H1 (cell line): Measurements from ENCODE around the gene ACADVL. TPM values are rescaled to one million over a fixed set of nuclear protein-coding genes. Genes with fewer than 3 reads are reported as not detected.

Source experiments
- CTCF ChIA-PET: fragments of 300-600 bp; sonication (Branson Sonifier 250); formaldehyde crosslinking; loops from one replicate; lab custom pipeline; 2021; ENCODE audit not compliant: partially characterized antibody; lab: Charles Lee
- POLR2A ChIA-PET: fragments of 300-600 bp; sonication (Branson Sonifier 250); formaldehyde crosslinking; loops from one replicate; lab custom pipeline; 2021; ENCODE audit warnings: inconsistent platforms; ENCODE audit not compliant: partially characterized antibody; lab: Charles Lee
- DNase-seq, 2 experiments: peaks; one replicate each; pipeline versions ENCODE4 v3.0.0 to v3.0.0-alpha.2; 2010 to 2022; ENCODE audit warnings: low spot score in 2 of 2, low read depth in 1 of 2, mixed read lengths in 1 of 2
- FAIRE-seq: peaks from 2 replicates; lab custom pipeline; 2011; peaks lifted over from hg19 to GRCh38; lab: Jason Lieb, UNC
- H2AFZ ChIP-seq: 2 replicates; pipeline ENCODE4 v1.8.1; 2012; ENCODE audit warnings: low read length, inconsistent platforms
- H2AK5ac ChIP-seq: 2 replicates; pipeline ENCODE4 v1.6.1; 2013; ENCODE audit warnings: low read depth, low read length
- H2BK120ac ChIP-seq: replicated peaks from 2 replicates; pipeline ENCODE3; 2013; ENCODE audit warnings: low read depth, low read length, inconsistent platforms
- H2BK12ac ChIP-seq: 2 replicates; pipeline ENCODE4 v1.6.1; 2013; ENCODE audit warnings: low read depth, low read length
- H2BK15ac ChIP-seq: 2 replicates; pipeline ENCODE4 v1.6.1; 2013; ENCODE audit warnings: low read length
- H2BK20ac ChIP-seq: 2 replicates; pipeline ENCODE4 v1.6.1; 2013; ENCODE audit warnings: low read length
- H2BK5ac ChIP-seq: 2 replicates; pipeline ENCODE4 v1.6.1; 2013; ENCODE audit warnings: low read depth, low read length
- H3K14ac ChIP-seq: 2 replicates; pipeline ENCODE4 v1.6.1; 2013; ENCODE audit warnings: inconsistent platforms; ENCODE audit not compliant: insufficient read length
- H3K18ac ChIP-seq: 2 replicates; pipeline ENCODE4 v1.6.1; 2013; ENCODE audit warnings: low read length; ENCODE audit errors: extremely low read depth
- H3K23ac ChIP-seq: 2 replicates; pipeline ENCODE4 v1.6.1; 2013; ENCODE audit warnings: inconsistent platforms; ENCODE audit not compliant: insufficient read length
- H3K23me2 ChIP-seq: 2 replicates; pipeline ENCODE4 v1.6.1; 2013; ENCODE audit warnings: low read depth, low read length
- H3K27ac ChIP-seq: 2 replicates; pipeline ENCODE4 v1.6.1; 2011; ENCODE audit warnings: low read depth, low read length, inconsistent platforms
- H3K27me3 ChIP-seq, 4 experiments: replicated peaks in 1 of 4; 1 replicate in 1 of 4; 2 replicates in 3 of 4; pipeline versions ENCODE4 v1.6.1 to v1.8.1; 2011 to 2013; ENCODE audit warnings: low read length in 3 of 4, mild to moderate bottlenecking in 3 of 4, inconsistent platforms in 2 of 4, mixed read lengths in 2 of 4, moderate library complexity in 1 of 4; ENCODE audit not compliant: control insufficient read depth in 3 of 4, insufficient read depth in 3 of 4; ENCODE audit errors: extremely low read depth in 1 of 4
- H3K36me3 ChIP-seq, 4 experiments: 2 replicates each; pipeline versions ENCODE4 v1.6.1 to v1.8.1; 2011 to 2013; ENCODE audit warnings: mild to moderate bottlenecking in 4 of 4, low read length in 3 of 4, moderate library complexity in 2 of 4, control low read depth in 1 of 4, inconsistent platforms in 1 of 4; ENCODE audit not compliant: insufficient read depth in 4 of 4, control insufficient read depth in 2 of 4
- H3K4ac ChIP-seq: replicated peaks from 2 replicates; pipeline ENCODE3; 2013; ENCODE audit warnings: low read length, low read depth, mixed read lengths, inconsistent platforms; ENCODE audit not compliant: insufficient read length
- H3K4me1 ChIP-seq, 4 experiments: replicated peaks in 1 of 4; 1 replicate in 1 of 4; 2 replicates in 3 of 4; pipeline versions ENCODE4 v1.6.1 to v1.8.1; 2011 to 2013; ENCODE audit warnings: low read length in 3 of 4, inconsistent platforms in 2 of 4, mixed read lengths in 1 of 4; ENCODE audit not compliant: insufficient read depth in 4 of 4, control insufficient read depth in 3 of 4
- H3K4me2 ChIP-seq, 2 experiments: 2 replicates each; pipeline versions ENCODE4 v1.6.1 to v1.8.1; 2011 to 2013; ENCODE audit warnings: low read depth in 2 of 2, low read length in 2 of 2, control low read depth in 1 of 2, inconsistent platforms in 1 of 2, mild to moderate bottlenecking in 1 of 2; ENCODE audit not compliant: insufficient read depth in 1 of 2
- H3K4me3 ChIP-seq, 4 experiments: fragments of 200-600, 300-600 bp in 1 of 4; sonication (generic), shearing (Covaris generic), sonication (Bioruptor Twin) in 1 of 4; 2 replicates each; pipeline versions ENCODE4 v1.5.1 to v1.8.1; 2011 to 2016; ENCODE audit warnings: low read length in 4 of 4, low read depth in 3 of 4, control low read depth in 2 of 4, inconsistent platforms in 2 of 4, mild to moderate bottlenecking in 2 of 4, mixed read lengths in 1 of 4, moderate library complexity in 1 of 4; ENCODE audit not compliant: insufficient read depth in 2 of 4; ENCODE audit errors: extremely low read depth in 1 of 4
- H3K56ac ChIP-seq: replicated peaks from 2 replicates; pipeline ENCODE3; 2013; ENCODE audit warnings: low read depth, mild to moderate bottlenecking, mixed read lengths, low read length, inconsistent platforms; ENCODE audit not compliant: insufficient read length
- H3K79me1 ChIP-seq: 2 replicates; pipeline ENCODE4 v1.6.1; 2013; ENCODE audit warnings: low read depth, low read length, control low read depth
- H3K79me2 ChIP-seq, 2 experiments: 2 replicates each; pipeline versions ENCODE4 v1.6.1 to v1.8.1; 2012 to 2013; ENCODE audit warnings: low read length in 2 of 2, mild to moderate bottlenecking in 2 of 2, inconsistent platforms in 1 of 2; ENCODE audit not compliant: insufficient read depth in 2 of 2, control insufficient read depth in 1 of 2
- H3K9ac ChIP-seq, 4 experiments: replicated peaks in 1 of 4; 1 replicate in 1 of 4; 2 replicates in 3 of 4; pipeline versions ENCODE4 v1.6.1 to v1.8.1; 2011 to 2013; ENCODE audit warnings: low read depth in 3 of 4, low read length in 3 of 4, control low read depth in 2 of 4, mild to moderate bottlenecking in 2 of 4, moderate library complexity in 2 of 4, inconsistent platforms in 1 of 4; ENCODE audit errors: extremely low read depth in 1 of 4
- H3K9me3 ChIP-seq, 2 experiments: 2 replicates each; pipeline versions ENCODE4 v1.6.1 to v1.8.1; 2012 to 2013; ENCODE audit warnings: mild to moderate bottlenecking in 2 of 2, moderate library complexity in 2 of 2, control low read depth in 1 of 2, inconsistent platforms in 1 of 2, low read depth in 1 of 2, low read length in 1 of 2, mixed read lengths in 1 of 2; ENCODE audit not compliant: insufficient read depth in 2 of 2
- H4K20me1 ChIP-seq, 2 experiments: replicated peaks in 1 of 2; 2 replicates each; pipeline versions ENCODE3 to v1.8.1; 2011 to 2013; ENCODE audit warnings: inconsistent platforms in 2 of 2, low read length in 2 of 2, mild to moderate bottlenecking in 1 of 2; ENCODE audit not compliant: insufficient read depth in 2 of 2, control insufficient read depth in 1 of 2
- H4K5ac ChIP-seq: 2 replicates; pipeline ENCODE4 v1.6.1; 2013; ENCODE audit warnings: low read length, low read depth, mixed read lengths, inconsistent platforms; ENCODE audit not compliant: insufficient read length
- H4K8ac ChIP-seq: 2 replicates; pipeline ENCODE4 v1.8.0; 2013; ENCODE audit warnings: mild to moderate bottlenecking, moderate library complexity, low read length, inconsistent platforms; ENCODE audit not compliant: insufficient read depth; ENCODE audit errors: extremely low read depth
- H4K91ac ChIP-seq: replicated peaks from 2 replicates; pipeline ENCODE3; 2013; ENCODE audit warnings: low read length, mixed read lengths, inconsistent platforms; ENCODE audit not compliant: insufficient read length
- CEBPB ChIP-seq: IDR thresholded peaks from 2 replicates; pipeline ENCODE4 v1.6.1; 2012; ENCODE audit warnings: low read depth, low read length
- CHD1 ChIP-seq: IDR thresholded peaks from 2 replicates; pipeline ENCODE4 v1.6.1; 2012; ENCODE audit warnings: low read depth, low read length, improper control_type of control experiment
- FOSL1 ChIP-seq: IDR thresholded peaks from 2 replicates; pipeline ENCODE4 v1.6.1; 2011; ENCODE audit warnings: mild to moderate bottlenecking, low read depth, low read length, moderate library complexity; ENCODE audit not compliant: insufficient read depth
- KDM1A ChIP-seq: fragments of 200-600, 300-600 bp; sonication (generic); IDR thresholded peaks from 2 replicates; pipeline ENCODE4 v1.7.1; 2016; ENCODE audit warnings: mild to moderate bottlenecking, low read length, borderline replicate concordance
- PHF8 ChIP-seq: fragments of 200-600 bp; sonication (generic); conservative IDR thresholded peaks from 2 replicates; pipeline ENCODE4 v1.7.1; 2012; ENCODE audit warnings: low read depth, mild to moderate bottlenecking, inconsistent platforms, low read length, moderate library complexity
- RBBP5 ChIP-seq: IDR thresholded peaks from 2 replicates; pipeline ENCODE4 v1.7.1; 2012; ENCODE audit warnings: low read depth, mild to moderate bottlenecking, inconsistent platforms, low read length, moderate library complexity, borderline replicate concordance
- SIRT6 ChIP-seq: IDR thresholded peaks from one replicate; pipeline ENCODE4 v1.7.1; 2012; ENCODE audit warnings: low read length, inconsistent platforms
- SP2 ChIP-seq: IDR thresholded peaks from 2 replicates; pipeline ENCODE4 v1.6.1; 2012; ENCODE audit warnings: mild to moderate bottlenecking, low read length, inconsistent platforms
- TAF7 ChIP-seq: optimal IDR thresholded peaks from 2 replicates; pipeline ENCODE3; 2011; ENCODE audit warnings: low read depth, mild to moderate bottlenecking, inconsistent platforms, low read length, moderate library complexity, borderline replicate concordance
- WGBS, 2 experiments: shearing (Covaris generic) in 1 of 2; methylation state at CpG; one replicate each; pipeline versions ENCODE4 v1.1.6 to v1.1.7; 2013 to 2015; ENCODE audit warnings: low lambda C conversion rate in 2 of 2, mixed read lengths in 2 of 2, inconsistent platforms in 1 of 2, low coverage in 1 of 2, missing lambda C conversion rate in 1 of 2; ENCODE audit not compliant: insufficient replicate concordance in 2 of 2, insufficient coverage in 1 of 2, insufficient read length in 1 of 2; ENCODE audit errors: extremely low coverage in 1 of 2, missing lambda C conversion rate in 1 of 2; 5-methylcytosine and 5-hydroxymethylcytosine counted together
- polyA plus RNA-seq, 7 experiments: library from polyadenylated mRNA; depleted of rRNA in 3 of 7; stranded (reverse) in 5 of 7; unstranded in 2 of 7; fragments of >200 nt in 5 of 7; fragments of 200-250 nt in 2 of 7; gene quantifications; 1 replicate in 5 of 7; 2 replicates in 1 of 7; 4 replicates in 1 of 7; pipeline versions ENCODE4 v1.2.1 to v1.2.3, GENCODE V29; 2011 to 2013; ENCODE audit warnings: missing spikeins in 2 of 7, mixed read lengths in 2 of 7
- total RNA-seq: library from RNA; stranded (reverse); fragmentation: NEBNext Ultra II Directional; extraction: Animal tissue kit (Norgen Biotek cat#: 25700); gene quantifications from 2 replicates; pipeline ENCODE4 v1.2.1, GENCODE V29; 2021

Gene ACADVL
- total and polyA plus RNA-seq, 2 of the 8 experiments (the other 6 are each of a cell fraction or from before 2014, with no cell fraction given): 181 to 231 TPM

GRCh38 chr17:7216242-7217112 lies 3.3 kb upstream of the ACADVL start:
- Histone ChIP-seq H3K4me2 (peak overlapping the region; percentile 69 to 79), H3K56ac (no peak overlapping the region), H2BK15ac (0 out of 2 replicates have a peak overlapping the region, but pooled peaks have one; percentile 81), H3K23me2 (peaks cover 28% of the 10 kb centered on the region; the same call in 1 of the 2 replicates), H3K79me1 (peaks cover 3% of the 10 kb centered on the region; the same call in 1 of the 2 replicates), H3K23ac (no peak overlapping the region), H3K9me3 (no peaks in the 10 kb centered on the region), H3K18ac (no peak overlapping the region), H3K4me1 (peaks cover 6 to 46% (median 24%) of the 10 kb centered on the region in 4 experiments), H3K79me2 (peaks cover 0 to 28% of the 10 kb centered on the region in 2 experiments; a peak in 2 of 4 replicates), H3K27ac (no peak overlapping the region), H3K36me3 (0 out of 8 replicates have a peak, but pooled peaks cover 0 to 4% (median 0%) of the 10 kb centered on the region in 4 experiments), H2BK120ac (no peak overlapping the region), H3K4me3 (peak overlapping the region; percentile 40 to 75 (median 51)), H2AFZ (no peak overlapping the region), H2BK20ac (no peak overlapping the region), H4K8ac (no peak overlapping the region), H4K5ac (no peak overlapping the region), H2AK5ac (no peak overlapping the region), H3K4ac (no peak overlapping the region), H3K14ac (no peak overlapping the region), H2BK12ac (0 out of 2 replicates have a peak overlapping the region, but pooled peaks have one; percentile 43), H3K9ac (peak overlapping the region in 1 of 4 experiments; percentile 39; a peak in 3 of 7 replicates), H4K91ac (no peak overlapping the region), H4K20me1 (peaks cover 4 to 5% of the 10 kb centered on the region in 2 experiments), H3K27me3 (no peaks in the 10 kb centered on the region), H2BK5ac (peak overlapping the region; percentile 82; the same call in 1 of the 2 replicates)
- ChIA-PET POLR2A (interaction anchor here (0.7 to 3.7 kb wide), 4 partner anchors 11 to 45 kb away, joined by 3 to 22 read pairs (median 5); partner anchors contain the start of genes CLDN7 and DVL2), CTCF (interaction anchor here (1.0 kb wide), 1 partner anchor 172 kb away, joined by 3 read pairs; no protein-coding TSS in a partner anchor)
- no peak for TF ChIP-seq FOSL1
- no peak for TF ChIP-seq SIRT6
- TF ChIP-seq PHF8: no peak
- TF ChIP-seq CHD1: no peak
- no peak for TF ChIP-seq KDM1A
- no peak for TF ChIP-seq RBBP5
- TF ChIP-seq CEBPB: no peak
- TF ChIP-seq SP2: no peak
- TF ChIP-seq TAF7: no peak
- 30% methylated on average over 7 of the region's 7 CpGs; no CpG with 5 or more reads in 1 of the 2 experiments for WGBS, 2 experiments
- FAIRE-seq: no peak
- DNase-seq: no peak
